DND-41 (cell line): ENCODE data around the gene MAPK12.

Experiments used
- EZH2 ChIP-seq: IDR thresholded peaks from 3 replicates; pipeline ENCODE4 v1.6.1; 2012; ENCODE audit warnings: borderline replicate concordance, low read depth, mild to moderate bottlenecking, moderate library complexity, low read length, inconsistent platforms; ENCODE audit not compliant: severe bottlenecking
- TF ChIP-seq, protein P1 (sequence below): IDR thresholded peaks from 2 replicates; pipeline ENCODE4 v1.5.1; 2012; ENCODE audit warnings: borderline replicate concordance, low read length, moderate library complexity, mild to moderate bottlenecking; ENCODE audit not compliant: poor library complexity, severe bottlenecking; ENCODE audit errors: extremely low read depth

DNA sequence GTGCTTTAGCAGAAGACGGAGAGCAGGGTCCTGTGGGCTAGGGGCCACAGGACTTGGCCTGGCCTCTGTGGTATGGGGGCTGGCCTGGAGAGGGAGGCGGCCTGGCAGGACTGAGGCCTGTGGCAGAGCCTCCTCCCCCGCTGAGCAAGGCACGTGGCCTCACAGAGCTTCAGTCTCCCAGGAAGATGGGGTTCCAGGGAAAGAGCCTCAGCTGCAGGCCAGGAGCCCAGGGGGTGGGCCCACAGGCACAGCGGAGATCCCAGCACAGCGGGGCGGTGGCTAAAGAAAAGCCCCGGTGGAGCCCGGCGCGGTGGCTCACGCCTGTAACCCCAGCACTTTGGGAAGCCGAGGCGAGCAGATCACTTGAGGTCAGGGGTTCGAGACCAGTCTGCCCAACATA, 2.2 kb downstream of the MAPK12 start:
- TF ChIP-seq, protein P1, sequence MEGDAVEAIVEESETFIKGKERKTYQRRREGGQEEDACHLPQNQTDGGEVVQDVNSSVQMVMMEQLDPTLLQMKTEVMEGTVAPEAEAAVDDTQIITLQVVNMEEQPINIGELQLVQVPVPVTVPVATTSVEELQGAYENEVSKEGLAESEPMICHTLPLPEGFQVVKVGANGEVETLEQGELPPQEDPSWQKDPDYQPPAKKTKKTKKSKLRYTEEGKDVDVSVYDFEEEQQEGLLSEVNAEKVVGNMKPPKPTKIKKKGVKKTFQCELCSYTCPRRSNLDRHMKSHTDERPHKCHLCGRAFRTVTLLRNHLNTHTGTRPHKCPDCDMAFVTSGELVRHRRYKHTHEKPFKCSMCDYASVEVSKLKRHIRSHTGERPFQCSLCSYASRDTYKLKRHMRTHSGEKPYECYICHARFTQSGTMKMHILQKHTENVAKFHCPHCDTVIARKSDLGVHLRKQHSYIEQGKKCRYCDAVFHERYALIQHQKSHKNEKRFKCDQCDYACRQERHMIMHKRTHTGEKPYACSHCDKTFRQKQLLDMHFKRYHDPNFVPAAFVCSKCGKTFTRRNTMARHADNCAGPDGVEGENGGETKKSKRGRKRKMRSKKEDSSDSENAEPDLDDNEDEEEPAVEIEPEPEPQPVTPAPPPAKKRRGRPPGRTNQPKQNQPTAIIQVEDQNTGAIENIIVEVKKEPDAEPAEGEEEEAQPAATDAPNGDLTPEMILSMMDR = no peak
- TF ChIP-seq EZH2 = no peak
